AML-193 (cell line): Measurements from ENCODE around the gene FAM181A.

Experiments
- DNase-seq, 2 experiments: peaks; one replicate each; lab custom pipeline; 2025; lab: John Stamatoyannopoulos, UW

The FAM181A gene

DNA sequence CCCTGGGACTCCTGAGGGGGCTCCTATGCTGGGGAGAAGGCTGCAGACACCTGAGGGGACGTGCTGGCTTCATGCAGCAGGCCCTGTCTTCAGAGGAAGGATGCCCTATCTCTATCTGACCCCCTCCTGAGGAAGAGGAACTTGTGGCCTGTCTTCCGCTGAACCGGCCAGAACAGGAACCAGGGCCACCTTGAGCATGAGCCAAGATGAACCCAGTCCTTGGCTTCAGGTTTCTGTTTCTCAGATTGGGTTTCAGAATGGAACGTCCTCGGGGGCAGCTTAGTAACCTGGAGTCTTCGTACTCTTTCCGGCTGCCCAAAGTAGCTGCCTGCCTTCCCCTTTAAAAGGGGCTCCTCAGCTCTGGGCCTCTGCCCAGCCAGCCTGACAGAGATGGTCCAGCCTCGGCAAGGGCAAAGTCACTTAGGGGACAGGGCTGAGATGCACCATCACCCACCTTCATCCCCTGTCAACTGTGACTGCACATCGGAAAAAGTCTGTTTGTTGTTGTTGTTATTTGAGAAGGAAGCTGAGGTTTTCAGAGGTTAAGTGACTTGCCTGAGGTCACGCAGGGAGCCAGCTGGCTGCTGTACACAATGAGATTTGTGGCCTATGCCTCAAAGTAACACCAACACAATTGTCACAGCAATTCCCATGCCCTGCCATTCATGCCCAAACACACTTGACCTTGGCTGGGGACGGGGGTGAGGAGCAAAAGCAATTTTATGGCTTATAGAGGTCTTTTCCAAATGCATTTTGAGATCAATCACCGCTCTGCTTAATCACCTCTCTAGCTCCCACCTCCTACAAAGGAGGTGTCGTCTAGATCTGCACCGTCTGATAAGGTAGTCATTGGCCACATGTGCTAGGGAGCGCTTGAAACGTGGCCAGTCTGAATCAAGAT, 35.8 kb downstream of the FAM181A start:
- peak; percentile 73 to 74 for DNase-seq

DNA sequence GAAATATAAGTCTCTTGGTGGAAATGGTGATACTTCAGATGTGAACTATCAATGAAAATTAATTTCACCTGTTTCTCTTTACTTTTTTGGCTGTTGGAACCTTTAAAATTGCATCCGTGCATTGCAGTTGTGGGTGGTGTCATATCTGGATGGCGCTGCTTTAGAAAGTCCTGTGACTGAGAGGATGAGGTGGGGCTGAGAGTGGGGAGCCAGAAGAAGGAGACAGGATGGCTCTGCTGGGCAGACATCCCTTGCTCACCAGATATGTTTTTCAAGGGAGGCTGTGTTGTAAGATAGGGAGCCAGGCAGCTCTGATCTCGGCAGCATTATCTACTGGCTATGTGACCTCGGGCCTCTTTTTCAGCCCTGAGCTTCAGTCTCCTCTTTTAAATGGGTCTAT, 36.5 kb downstream of the FAM181A start:
- no peak for DNase-seq

GRCh38 chr14:93964281-93964680, 37.1 kb downstream of the FAM181A start:
- no peak for DNase-seq

DNA sequence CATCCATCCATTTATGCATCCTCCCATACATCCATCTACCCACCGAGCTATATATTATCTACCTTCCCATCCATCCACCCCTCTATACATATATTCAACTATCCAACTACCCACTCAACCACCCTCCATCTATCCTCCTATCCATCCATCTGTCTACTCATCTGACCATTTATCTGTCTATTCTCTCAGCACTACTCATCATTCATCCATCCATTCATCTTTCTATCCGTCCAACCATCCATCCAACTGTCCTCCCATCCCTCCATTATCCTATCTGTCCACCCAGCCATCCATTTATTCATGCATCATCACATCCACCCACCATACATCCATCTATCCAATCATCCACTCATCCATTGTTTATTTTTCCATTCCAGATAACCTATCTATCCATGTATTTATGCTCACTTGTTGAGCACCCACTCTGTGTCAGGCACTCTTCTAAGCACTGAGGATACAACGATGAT, 37.7 kb downstream of the FAM181A start:
- no peak for DNase-seq

- DNase-seq: no peak
Observed at GRCh38 chr14:93965287-93965821, 38.2 kb downstream of the FAM181A start.

- DNase-seq: no peak
Observed at GRCh38 chr14:93965946-93966474, 38.9 kb downstream of the FAM181A start.

DNA sequence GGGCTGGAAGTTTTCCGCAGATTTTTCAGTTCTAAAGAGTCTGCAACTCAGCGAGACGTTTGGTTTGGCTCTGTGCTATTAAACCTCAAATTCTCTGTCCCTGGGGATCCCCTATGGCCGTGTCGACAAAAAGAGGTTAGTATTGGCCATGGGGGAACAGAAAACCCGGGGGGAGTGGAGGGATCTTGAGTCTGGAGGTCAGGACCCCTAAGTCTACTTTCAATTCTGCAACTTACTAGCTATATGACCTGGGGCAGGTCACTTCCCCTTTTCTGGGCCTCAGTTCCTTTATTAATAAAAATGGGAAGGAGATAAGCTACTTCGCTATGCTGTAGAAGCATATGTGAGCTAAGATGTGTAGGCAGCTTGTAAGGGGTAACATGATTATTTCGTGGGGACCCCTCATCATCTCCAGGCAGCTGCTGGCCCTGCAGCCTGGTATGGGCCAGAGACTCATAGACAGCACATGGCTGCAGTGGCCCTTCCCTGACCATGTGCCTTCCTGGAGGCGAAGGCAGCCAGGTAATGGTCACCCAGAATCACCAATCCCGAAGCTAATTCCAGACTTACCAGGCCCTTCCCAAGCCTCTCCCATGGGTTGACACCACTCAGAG, 40.6 kb downstream of the FAM181A start:
- DNase-seq: peak; percentile 30 to 57

GRCh38 chr14:93969082-93969828, 42.1 kb downstream of the FAM181A start:
- DNase-seq: no peak

DNA sequence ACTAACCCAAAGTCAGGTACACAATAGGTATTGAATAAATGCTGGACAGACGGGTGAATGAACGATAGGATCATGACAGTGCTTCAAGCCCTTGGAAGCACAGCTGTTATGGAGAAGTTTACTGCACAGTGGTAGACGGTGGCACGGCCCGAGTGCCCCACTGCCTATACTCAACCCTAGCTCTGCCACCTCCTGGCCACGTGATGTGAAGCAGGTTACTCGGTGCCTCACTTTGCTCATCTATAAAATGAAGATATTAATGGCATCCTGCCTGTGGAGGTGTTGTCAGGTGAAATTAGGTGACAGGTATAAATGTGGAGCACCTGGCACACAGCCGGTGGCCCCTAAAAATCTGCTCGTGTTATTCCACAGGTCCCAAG, 43.4 kb downstream of the FAM181A start:
- peak; percentile 56 to 58 for DNase-seq

GRCh38 chr14:93970965-93971634, 44.0 kb downstream of the FAM181A start:
- DNase-seq: no peak

DNA sequence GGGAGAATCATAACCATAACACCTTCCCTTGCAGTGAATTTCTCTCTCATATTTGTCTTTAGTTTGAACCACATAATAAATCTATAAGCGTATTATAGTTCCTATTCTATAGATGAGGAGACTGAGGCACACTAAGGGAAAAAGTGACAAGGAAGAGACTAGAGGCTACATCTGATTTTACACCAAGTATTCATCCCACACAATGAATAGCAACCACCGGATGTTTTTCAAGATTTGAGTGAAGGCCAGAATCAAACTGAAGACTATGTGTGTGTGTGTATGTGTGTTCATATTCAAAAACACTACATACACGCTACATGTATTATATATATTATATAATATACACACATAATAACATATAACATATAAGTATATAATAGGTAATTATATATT, 44.5 kb downstream of the FAM181A start:
- no peak for DNase-seq

GRCh38 chr14:93972618-93973205, 45.6 kb downstream of the FAM181A start:
- DNase-seq: no peak

DNA sequence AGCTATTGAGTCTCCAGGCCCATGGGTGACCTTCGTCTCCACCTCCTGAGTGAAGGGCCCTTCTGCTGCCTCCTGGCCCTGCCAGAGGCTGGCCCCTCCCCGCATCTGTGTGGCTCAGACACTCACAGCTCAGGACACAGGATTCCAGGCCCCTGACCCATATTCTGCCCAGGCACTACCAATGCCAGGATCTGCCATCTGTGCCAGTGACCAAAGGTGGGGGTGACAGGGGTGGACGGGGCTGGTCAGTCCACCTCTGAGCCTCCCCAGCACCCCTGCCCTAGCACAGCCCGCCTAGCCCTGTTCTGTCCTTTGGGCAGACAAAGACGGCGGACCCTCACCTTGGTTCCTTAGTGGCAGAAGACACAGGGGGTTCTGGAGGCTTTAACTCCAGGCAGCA, 46.5 kb downstream of the FAM181A start:
- DNase-seq: no peak

DNA sequence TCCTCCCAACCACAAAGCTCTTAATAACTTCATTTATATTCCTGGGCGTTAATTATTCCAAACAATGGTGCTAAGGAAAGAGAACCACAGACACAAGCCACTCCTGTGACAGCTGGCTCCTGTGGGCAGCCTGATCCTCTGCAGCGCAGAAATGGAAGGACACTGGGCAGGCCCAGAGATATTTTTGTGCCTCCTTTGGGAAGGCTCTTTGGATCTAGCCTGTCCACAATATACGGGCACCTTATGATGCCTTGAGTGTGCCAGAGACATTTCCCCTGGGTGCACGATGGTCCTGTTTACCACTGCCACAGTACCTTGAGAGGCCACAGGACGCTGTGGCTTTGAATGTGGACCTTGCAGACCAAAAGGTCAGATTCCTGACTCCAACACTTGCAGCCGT, 47.2 kb downstream of the FAM181A start:
- DNase-seq: no peak

DNA sequence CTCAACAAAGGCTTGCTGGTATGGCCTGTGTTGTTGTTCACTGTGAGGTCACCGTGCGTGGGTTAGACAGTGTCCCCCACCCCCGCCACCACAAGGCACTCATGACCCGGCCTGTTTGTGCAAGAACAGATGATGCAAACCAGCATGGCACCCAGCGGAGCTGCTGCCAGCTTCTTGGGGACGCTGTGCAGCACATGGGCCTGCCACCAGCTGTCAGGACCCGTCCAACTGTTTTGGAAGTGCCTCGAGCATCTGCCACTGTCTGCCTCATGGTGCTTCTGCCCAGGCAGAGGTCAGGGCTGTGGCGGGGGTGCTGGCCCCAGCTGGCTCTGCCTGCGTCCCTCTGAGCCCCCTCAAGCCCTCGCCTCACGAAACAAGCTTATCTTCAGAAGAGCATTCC, 47.7 kb downstream of the FAM181A start:
- no peak for DNase-seq

DNA sequence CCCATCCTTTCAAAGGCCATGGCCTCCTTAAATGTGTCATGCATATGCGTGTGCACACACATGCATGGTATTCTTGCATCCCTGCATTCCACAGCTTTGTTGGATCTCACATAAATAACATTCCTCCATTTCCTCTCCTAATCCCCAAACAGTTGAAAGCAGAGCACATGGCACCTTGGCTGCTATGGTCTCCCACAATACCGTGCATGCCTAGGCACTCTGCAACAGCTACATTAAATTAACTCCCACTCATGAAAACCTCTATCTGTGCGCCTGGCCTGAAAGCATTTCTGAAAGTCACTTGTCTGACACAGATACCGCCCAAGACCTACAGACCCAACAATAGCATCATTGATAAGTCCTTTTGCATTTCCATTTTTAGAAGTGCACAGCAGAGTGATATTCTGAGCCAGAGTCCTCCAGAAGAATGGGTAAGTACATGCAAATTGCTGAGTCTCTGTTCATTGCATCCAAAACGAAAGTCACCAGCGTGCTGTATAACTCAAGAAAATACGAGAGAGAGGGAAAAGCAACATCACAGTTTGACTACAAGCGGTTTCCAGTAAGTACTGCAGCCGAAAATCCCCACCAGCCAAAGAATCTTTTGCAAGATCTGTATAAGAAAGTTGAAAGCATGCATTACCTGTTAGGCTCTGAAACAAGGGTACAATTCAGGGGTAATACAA, 48.8 kb downstream of the FAM181A start:
- no peak for DNase-seq

DNA sequence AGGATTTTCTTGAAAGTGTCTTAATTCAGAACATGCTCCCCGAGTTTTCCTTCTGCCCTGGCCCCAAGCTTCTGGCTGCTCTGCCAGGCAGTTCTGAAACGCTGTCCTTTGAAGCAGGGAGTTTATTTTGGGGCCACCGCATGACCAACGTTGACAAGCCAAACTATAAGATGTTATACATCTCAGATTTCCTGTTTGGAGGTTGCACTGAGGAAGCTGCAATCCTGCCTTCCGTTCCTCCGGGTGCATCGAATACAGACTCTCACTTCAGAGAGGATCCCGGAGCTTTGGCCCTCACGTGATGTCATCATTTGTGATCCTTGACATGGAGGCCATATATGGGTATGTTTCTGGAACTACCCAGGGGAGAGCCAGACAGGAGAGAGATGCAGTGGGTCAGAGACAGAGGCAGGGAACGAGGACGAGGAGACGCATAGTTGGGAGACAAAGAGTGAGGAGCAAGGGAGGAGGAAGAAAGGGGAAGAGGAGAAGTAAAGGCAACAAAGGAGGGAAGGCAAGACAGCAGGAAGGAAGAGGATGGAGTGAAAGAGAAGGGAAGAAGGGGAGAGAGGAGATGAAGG, 49.4 kb downstream of the FAM181A start, which contains the start of gene ASB2:
ASB2 (minus strand) TSS at position 94 of the 581 bp plus-strand sequence. CDS start 12,031 bp downstream, outside the sequence.
- no peak for DNase-seq

- no peak for DNase-seq
Observed at GRCh38 chr14:93977171-93977570, 50.0 kb downstream of the FAM181A start.

DNA sequence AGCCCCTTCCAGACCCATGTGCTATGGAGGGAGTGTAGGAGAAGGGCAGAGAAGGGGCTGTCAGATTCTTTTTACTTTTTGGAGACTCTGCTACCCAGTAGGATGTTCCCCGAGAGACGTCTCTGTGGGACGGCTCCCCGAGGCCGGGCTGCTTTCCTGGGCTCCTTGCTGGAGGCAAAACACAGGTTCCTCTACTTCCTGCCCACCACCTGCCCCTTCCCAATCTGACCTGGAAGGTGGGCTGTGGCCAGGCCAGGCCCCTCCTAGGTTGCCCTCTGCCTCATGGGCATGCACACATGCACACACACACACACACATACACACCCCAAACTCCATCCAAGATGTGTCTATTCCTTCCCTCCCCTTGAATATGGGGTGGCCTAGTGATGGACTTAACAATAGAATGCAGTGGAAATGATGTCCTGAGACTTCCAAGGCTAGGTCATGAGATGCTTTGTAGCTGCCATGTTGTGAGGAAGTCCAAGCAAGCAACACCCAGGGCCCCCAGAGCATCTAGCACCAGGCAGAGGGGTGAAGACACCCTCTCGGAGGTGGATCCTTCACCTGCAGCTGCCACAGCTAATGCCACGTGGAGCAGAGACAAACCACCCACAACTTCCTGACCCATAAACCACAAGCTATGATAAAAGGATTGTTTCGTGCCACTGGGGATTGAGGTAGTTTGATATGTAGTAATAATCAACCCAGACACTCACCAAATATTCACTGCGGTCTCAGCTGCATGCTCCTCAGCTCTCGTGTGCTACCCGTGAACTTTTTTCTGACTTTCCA, 50.8 kb downstream of the FAM181A start:
- no peak for DNase-seq
